ENCODE data around the gene MIOX.
A peak's percentile ranks its signal among the peaks of the same experiment; 100 is the strongest.

The MIOX gene

DNA sequence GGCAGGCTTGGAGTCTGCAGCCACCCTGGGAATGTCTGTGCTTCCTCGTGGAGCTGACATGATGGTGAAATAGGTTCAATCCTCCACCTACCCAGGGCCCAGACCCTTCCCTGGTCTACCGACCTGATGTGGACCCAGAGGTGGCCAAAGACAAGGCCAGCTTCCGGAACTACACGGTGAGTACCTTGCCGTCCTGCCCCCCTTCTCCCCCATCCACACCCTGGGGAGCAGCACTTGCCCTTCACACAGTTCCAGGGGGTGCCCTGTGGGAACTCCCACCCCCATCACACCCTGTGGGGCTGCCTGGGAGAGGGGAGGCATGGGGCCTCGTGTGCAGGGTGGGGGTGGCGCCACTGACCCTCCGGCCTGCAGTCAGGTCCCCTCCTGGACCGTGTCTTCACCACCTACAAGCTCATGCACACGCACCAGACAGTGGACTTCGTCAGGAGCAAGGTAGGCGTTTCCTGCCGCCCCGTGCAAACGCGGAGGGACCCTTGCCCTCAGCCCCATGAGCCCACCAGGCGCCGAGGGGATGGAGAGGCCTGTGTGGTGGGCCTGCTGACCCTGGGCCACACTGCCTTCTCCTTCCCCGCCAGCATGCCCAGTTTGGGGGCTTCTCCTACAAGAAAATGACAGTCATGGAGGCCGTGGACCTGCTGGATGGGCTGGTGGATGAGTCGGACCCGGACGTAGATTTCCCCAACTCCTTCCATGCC is 789 bp downstream of the MIOX start:
- no peak for DNase-seq (ENCODE audit: low read depth)
- H3K9ac ChIP-seq (ENCODE audit: low read length): no peak overlapping the region
- no peaks in the 10 kb centered on the region for H3K4me1 ChIP-seq (ENCODE audit: control insufficient read depth, insufficient read depth, low read length)
- no peaks in the 10 kb centered on the region for H3K27me3 ChIP-seq (replicated peaks; ENCODE audit: control insufficient read depth, insufficient read depth, low read length)
- no peaks in the 10 kb centered on the region for H3K36me3 ChIP-seq (ENCODE audit: control insufficient read depth, insufficient read depth, low read length, severe bottlenecking)
- H3K9me3 ChIP-seq (ENCODE audit: control insufficient read depth, low read length): no peaks in the 10 kb centered on the region
- no peak overlapping the region for H3K4me3 ChIP-seq (ENCODE audit: low read length)

DNA sequence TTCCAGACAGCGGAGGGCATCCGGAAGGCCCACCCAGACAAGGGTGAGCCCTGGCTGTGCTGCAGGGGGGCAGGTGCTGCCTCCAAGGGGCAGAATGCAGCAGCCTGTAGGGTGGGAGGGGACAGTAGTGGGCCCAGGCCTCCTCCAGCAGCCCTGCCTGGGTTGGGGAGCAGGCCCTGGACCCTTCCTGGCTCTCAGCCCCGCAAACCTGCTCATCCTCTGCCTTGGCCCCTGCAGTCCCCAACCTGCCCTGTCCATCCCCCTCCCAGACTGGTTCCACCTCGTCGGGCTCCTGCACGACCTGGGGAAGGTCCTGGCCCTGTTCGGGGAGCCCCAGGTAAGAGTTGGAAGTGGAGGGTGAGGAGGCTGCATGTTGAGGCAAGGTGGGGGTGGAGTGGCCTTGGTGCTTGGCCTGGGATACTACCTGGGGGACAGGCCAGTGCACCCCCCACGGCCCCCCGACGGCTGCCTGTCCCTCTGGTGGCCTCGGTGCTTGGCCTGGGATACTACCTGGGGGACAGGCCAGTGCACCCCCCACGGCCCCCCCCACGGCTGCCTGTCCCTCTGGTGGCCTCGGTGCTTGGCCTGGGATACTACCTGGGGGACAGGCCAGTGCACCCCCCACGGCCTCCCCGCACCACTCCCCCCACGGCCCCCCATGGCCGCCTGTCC is 1.5 kb downstream of the MIOX start:
- no peaks in the 10 kb centered on the region for H3K9me3 ChIP-seq (ENCODE audit: control insufficient read depth, low read length)
- no peak overlapping the region for H3K4me3 ChIP-seq (ENCODE audit: low read length)
- no peaks in the 10 kb centered on the region for H3K27me3 ChIP-seq (replicated peaks; ENCODE audit: control insufficient read depth, insufficient read depth, low read length)
- no peaks in the 10 kb centered on the region for H3K4me1 ChIP-seq (ENCODE audit: control insufficient read depth, insufficient read depth, low read length)
- no peak overlapping the region for H3K9ac ChIP-seq (ENCODE audit: low read length)
- no peak for DNase-seq (ENCODE audit: low read depth)
- H3K36me3 ChIP-seq (ENCODE audit: control insufficient read depth, insufficient read depth, low read length, severe bottlenecking): no peaks in the 10 kb centered on the region

DNA sequence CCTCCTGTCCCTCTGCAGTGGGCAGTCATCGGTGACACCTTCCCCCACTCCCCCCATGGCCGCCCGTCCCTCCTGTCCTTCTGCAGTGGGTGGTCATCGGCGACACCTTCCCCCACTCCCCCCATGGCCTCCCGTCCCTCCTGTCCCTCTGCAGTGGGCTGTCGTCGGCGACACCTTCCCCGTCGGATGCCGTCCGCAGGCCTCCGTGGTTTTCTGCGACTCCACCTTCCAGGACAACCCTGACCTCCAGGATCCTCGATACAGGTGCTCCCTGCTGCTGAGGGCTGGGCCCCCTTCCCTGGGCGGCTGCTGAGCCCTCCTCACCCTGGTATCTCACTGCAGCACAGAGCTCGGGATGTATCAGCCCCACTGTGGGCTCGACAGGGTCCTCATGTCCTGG is 2.2 kb downstream of the MIOX start:
- Histone ChIP-seq H3K4me3 (ENCODE audit: low read length) (no peak overlapping the region), H3K9me3 (ENCODE audit: control insufficient read depth, low read length) (no peaks in the 10 kb centered on the region), H3K36me3 (ENCODE audit: control insufficient read depth, insufficient read depth, low read length, severe bottlenecking) (no peaks in the 10 kb centered on the region), H3K27me3 (replicated peaks; ENCODE audit: control insufficient read depth, insufficient read depth, low read length) (no peaks in the 10 kb centered on the region), H3K4me1 (ENCODE audit: control insufficient read depth, insufficient read depth, low read length) (no peaks in the 10 kb centered on the region), H3K9ac (ENCODE audit: low read length) (no peak overlapping the region)
- DNase-seq (ENCODE audit: low read depth): no peak

DNA sequence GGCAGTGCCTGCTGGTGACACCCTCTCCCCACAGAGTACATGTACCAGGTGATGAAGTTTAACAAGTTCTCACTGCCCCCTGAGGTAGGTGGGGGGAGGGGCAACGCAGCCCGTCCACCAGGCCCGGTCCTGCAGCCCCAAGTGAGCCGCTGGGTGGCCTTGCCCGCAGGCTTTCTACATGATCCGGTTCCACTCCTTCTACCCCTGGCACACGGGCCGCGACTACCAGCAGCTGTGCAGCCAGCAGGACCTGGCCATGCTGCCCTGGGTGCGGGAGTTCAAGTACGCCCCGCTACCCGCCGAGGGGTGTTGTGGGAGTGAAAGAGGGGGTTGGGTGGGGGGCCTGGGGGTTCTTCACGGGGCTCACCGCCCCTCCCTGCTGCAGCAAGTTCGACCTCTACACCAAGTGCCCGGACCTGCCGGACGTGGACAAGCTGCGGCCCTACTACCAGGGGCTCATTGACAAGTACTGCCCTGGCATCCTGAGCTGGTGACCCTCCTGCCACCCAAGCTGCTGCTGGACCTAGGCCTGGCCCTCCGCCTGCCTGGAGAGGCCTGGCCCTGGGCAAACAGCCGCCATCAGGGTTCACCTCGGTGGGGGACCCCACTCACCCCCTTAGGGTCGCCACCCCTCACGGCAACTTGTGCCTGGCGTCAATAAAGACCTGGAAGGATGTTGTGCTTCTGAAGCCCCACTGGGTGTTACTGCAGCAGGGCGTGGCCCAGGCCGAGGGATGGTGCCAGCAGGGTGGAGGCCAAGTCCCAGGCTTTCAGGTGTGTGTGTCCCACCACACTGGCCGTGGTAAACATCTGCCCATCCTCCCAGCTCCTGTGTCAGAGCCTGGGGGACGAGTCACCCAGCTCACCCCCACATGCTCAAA is 2.9 kb downstream of the MIOX start:
- Histone ChIP-seq H3K4me3 (ENCODE audit: low read length) (no peak overlapping the region), H3K9me3 (ENCODE audit: control insufficient read depth, low read length) (no peaks in the 10 kb centered on the region), H3K27me3 (replicated peaks; ENCODE audit: control insufficient read depth, insufficient read depth, low read length) (no peaks in the 10 kb centered on the region), H3K9ac (ENCODE audit: low read length) (no peak overlapping the region), H3K4me1 (ENCODE audit: control insufficient read depth, insufficient read depth, low read length) (no peaks in the 10 kb centered on the region), H3K36me3 (ENCODE audit: control insufficient read depth, insufficient read depth, low read length, severe bottlenecking) (no peaks in the 10 kb centered on the region)
- no peak for DNase-seq (ENCODE audit: low read depth)

DNA sequence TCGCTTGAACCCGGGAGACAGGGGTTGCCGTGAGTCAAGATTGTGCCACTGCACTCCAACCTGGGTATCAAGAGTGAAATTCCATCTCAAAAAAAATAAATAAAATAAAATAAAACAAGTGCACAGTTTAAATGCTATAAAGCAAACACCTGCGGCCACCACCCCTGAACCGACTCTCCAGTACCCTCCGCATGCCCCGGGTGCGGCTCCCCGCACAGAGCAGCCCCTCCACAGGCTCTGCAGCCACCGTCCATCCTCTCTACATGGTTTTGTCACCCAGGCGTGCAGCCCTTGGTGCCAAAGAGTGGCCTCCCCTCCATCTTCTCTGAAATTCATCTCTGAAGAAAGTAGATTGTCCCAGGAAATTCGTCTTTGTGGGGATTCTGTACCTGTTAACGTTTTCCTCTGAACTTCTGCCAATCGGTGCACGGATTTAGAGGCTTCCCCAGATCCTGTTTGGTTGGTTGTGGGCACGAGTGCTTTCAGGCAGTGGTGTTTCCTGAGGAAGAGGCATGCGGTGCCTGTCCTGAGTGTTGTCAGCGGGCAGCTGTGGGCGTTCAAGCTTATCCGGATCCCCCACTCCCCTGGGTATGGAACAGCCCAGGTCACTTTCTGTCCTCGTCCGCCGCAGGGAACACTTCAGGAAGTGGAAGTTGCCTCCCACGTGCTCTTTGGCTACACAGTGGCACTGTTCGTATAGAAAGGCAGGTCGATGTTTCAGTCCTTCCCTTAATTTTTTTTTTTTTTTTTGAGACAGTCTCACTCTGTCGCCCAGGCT is 4.1 kb downstream of the MIOX start:
- Histone ChIP-seq H3K36me3 (ENCODE audit: control insufficient read depth, insufficient read depth, low read length, severe bottlenecking) (no peaks in the 10 kb centered on the region), H3K27me3 (replicated peaks; ENCODE audit: control insufficient read depth, insufficient read depth, low read length) (no peaks in the 10 kb centered on the region), H3K4me3 (ENCODE audit: low read length) (no peak overlapping the region), H3K9me3 (ENCODE audit: control insufficient read depth, low read length) (no peaks in the 10 kb centered on the region), H3K9ac (ENCODE audit: low read length) (no peak overlapping the region), H3K4me1 (ENCODE audit: control insufficient read depth, insufficient read depth, low read length) (no peaks in the 10 kb centered on the region)
- DNase-seq (ENCODE audit: low read depth): no peak

DNA sequence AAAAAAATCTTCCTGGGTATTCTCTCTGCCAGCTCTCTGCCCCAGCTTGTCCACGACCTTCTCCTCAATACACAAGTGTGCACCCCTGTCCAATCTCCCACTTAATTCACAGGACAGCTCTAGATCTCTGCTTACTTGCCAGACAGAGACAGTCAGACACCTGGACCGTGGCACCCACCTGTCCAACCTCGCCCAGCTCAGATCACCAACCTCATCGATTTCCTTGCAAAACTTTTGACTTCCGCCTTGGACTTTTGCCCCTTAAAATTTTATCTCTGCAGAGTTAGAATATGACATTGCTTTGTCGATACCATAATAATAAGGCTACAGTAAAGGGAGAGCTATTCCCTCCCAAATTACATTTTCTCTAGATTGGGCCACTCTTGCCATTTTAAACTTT is 10.4 kb downstream of the MIOX start:
- Histone ChIP-seq H3K9ac (ENCODE audit: low read length) (no peak overlapping the region), H3K36me3 (ENCODE audit: control insufficient read depth, insufficient read depth, low read length, severe bottlenecking) (no peaks in the 10 kb centered on the region), H3K27me3 (replicated peaks; ENCODE audit: control insufficient read depth, insufficient read depth, low read length) (no peaks in the 10 kb centered on the region), H3K9me3 (ENCODE audit: control insufficient read depth, low read length) (no peaks in the 10 kb centered on the region), H3K4me1 (ENCODE audit: control insufficient read depth, insufficient read depth, low read length) (peaks cover 3% of the 10 kb centered on the region), H3K4me3 (ENCODE audit: low read length) (no peak overlapping the region)
- DNase-seq (ENCODE audit: low read depth): no peak

DNA sequence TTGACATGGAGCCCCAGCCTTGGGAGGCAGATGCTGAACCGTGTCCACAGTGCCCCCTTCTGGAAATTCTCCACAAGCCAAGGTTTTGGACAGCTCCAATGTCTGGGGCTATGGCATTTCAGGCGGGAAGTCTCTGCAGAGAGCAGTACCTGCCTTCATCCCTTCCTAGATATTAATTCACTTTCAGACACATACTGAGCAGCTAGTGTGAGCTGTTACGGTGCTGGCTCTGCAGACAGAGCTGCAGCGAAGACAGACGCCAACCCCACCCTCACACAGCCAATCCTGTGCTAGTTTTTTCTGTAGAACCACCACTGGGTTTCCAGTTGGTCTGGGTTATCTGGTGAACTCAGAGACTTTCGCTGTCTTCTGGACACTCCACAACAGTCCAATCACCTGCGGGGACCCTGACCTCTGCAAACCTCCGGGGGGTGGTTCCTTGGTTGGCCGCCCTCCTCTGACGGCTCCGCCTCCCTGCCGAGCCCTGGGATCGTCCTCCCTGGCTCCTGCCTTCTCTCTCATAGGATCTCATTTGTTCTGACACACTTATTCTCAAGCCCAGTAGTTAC is 11.7 kb downstream of the MIOX start:
- Histone ChIP-seq H3K9ac (ENCODE audit: low read length) (no peak overlapping the region), H3K9me3 (ENCODE audit: control insufficient read depth, low read length) (no peaks in the 10 kb centered on the region), H3K4me3 (ENCODE audit: low read length) (no peak overlapping the region), H3K36me3 (ENCODE audit: control insufficient read depth, insufficient read depth, low read length, severe bottlenecking) (peaks cover 11% of the 10 kb centered on the region), H3K27me3 (replicated peaks; ENCODE audit: control insufficient read depth, insufficient read depth, low read length) (no peaks in the 10 kb centered on the region), H3K4me1 (ENCODE audit: control insufficient read depth, insufficient read depth, low read length) (peaks cover 3% of the 10 kb centered on the region)
- DNase-seq (ENCODE audit: low read depth): peak; percentile 64

DNA sequence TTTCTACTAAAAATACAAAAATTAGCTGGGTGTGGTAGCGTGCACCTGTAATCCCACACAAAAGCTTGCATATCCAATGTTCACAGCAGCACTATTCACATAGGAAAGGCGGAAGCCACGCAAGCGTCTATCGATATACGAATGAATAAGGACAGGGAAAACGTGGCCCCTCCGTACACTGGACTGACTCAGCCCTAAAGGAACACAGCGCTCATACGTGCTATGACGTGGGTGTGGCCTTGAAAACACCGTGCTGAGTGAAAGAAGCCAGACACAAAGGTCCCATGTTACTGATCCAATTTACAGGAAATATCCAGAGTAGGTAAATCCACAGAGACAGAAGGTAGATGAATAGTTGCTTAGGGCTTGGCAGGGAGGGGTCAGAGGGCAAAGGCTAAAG is 13.8 kb downstream of the MIOX start:
- Histone ChIP-seq H3K9ac (ENCODE audit: low read length) (no peak overlapping the region), H3K9me3 (ENCODE audit: control insufficient read depth, low read length) (no peaks in the 10 kb centered on the region), H3K36me3 (ENCODE audit: control insufficient read depth, insufficient read depth, low read length, severe bottlenecking) (peaks cover 18% of the 10 kb centered on the region), H3K27me3 (replicated peaks; ENCODE audit: control insufficient read depth, insufficient read depth, low read length) (no peaks in the 10 kb centered on the region), H3K4me1 (ENCODE audit: control insufficient read depth, insufficient read depth, low read length) (peaks cover 3% of the 10 kb centered on the region), H3K4me3 (ENCODE audit: low read length) (no peak overlapping the region)
- DNase-seq (ENCODE audit: low read depth): no peak

DNA sequence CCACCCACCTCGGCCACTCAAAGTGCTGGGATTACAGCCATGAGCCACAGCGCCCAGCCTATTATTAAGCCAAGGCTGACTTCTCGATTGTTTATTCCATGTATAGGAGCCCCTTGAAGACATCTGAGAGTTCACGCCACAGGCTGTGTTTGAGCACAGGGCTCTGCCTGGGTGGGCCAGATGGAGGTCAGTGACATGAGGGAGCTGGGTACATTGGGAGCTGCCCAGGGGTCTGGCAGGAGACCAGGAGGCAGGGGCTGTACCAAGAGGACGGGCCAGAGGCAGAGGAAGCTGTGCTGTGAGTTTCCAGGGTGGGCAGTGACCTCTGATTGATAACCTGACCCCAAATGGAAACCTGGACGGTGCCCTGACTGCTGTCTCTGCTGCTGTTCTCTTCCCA is 15.4 kb downstream of the MIOX start:
- Histone ChIP-seq H3K9ac (ENCODE audit: low read length) (no peak overlapping the region), H3K9me3 (ENCODE audit: control insufficient read depth, low read length) (no peaks in the 10 kb centered on the region), H3K27me3 (replicated peaks; ENCODE audit: control insufficient read depth, insufficient read depth, low read length) (no peaks in the 10 kb centered on the region), H3K36me3 (ENCODE audit: control insufficient read depth, insufficient read depth, low read length, severe bottlenecking) (peaks cover 22% of the 10 kb centered on the region), H3K4me3 (ENCODE audit: low read length) (no peak overlapping the region), H3K4me1 (ENCODE audit: control insufficient read depth, insufficient read depth, low read length) (peaks cover 9% of the 10 kb centered on the region)
- DNase-seq (ENCODE audit: low read depth): no peak

DNA sequence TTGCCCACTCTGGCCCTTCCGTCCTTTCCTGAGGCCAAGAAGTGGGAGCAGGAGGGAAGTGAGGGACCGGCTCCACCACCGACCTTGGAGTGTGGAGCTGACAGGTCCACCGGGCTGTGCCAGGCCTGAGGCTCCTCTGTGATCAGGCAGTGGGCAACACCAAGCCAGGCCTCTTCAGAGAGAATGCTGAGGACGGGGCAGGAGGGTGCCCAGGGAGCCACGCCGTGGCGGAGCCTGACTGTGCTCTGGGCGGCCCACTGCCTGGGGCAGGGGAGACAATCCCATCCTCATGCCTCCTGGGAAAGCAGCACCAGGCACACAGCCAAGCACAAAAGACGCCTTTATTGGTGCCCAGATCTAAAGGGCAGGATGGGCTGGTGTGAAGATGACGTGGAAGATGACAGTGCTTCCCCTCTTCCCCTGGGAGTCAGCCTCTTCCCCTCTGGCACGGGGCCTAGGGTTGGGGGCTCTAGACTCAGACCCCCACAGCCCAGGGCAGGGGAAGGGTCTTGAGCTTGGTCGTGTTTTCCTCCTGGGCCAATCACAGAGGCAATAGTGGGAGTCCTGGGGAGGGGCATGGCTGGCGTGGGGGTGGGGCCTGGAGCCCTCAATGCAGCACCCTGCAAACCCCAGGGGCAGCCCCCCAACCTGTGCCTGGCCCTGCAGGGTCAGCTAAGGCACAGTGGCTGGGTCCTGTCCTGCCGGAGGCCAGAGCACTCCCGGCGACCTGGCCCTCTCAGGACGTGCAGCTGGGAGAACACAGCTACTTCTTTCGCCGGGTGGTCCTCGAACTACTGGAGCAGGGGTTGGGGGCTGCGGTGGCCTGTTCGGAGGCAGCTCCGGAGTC is 16.2 kb downstream of the MIOX start:
- DNase-seq (ENCODE audit: low read depth): no peak
- Histone ChIP-seq H3K9ac (ENCODE audit: low read length) (no peak overlapping the region), H3K4me3 (ENCODE audit: low read length) (no peak overlapping the region), H3K27me3 (replicated peaks; ENCODE audit: control insufficient read depth, insufficient read depth, low read length) (no peaks in the 10 kb centered on the region), H3K9me3 (ENCODE audit: control insufficient read depth, low read length) (no peaks in the 10 kb centered on the region), H3K4me1 (ENCODE audit: control insufficient read depth, insufficient read depth, low read length) (peaks cover 9% of the 10 kb centered on the region), H3K36me3 (ENCODE audit: control insufficient read depth, insufficient read depth, low read length, severe bottlenecking) (peaks cover 22% of the 10 kb centered on the region)
